DOHH2 (cell line): ENCODE data around the gene MAPK7.

ENCODE experiments used
- H3F3A ChIP-seq: fragments of 200-600 bp; sonication (generic), shearing (Covaris generic); 2 replicates; pipeline ENCODE4 v1.6.0; 2016; ENCODE audit warnings: antibody characterized with exemption, mild to moderate bottlenecking; ENCODE audit not compliant: control insufficient read depth, insufficient read depth
- H3K27ac ChIP-seq: fragments of 200-600 bp; sonication (generic); 2 replicates; pipeline ENCODE4 v1.5.1; 2014; ENCODE audit warnings: low read depth, mild to moderate bottlenecking, low read length, moderate library complexity
- H3K27me3 ChIP-seq: fragments of 200-600 bp; sonication (generic); 2 replicates; pipeline ENCODE4 v1.6.1; 2014; ENCODE audit warnings: mild to moderate bottlenecking, low read length, mixed read lengths; ENCODE audit not compliant: control insufficient read depth
- H3K36me3 ChIP-seq: fragments of 200-600 bp; sonication (generic); 2 replicates; pipeline ENCODE4 v1.6.1; 2014; ENCODE audit warnings: mild to moderate bottlenecking, low read length, moderate library complexity, mixed read lengths; ENCODE audit not compliant: control insufficient read depth
- H3K4me1 ChIP-seq: fragments of 200-600 bp; sonication (generic); 2 replicates; pipeline ENCODE4 v1.6.1; 2014; ENCODE audit warnings: mild to moderate bottlenecking, low read length, mixed read lengths; ENCODE audit not compliant: control insufficient read depth
- H3K4me2 ChIP-seq: fragments of 200-600 bp; sonication (generic); 2 replicates; pipeline ENCODE4 v1.6.0; 2014; ENCODE audit warnings: mild to moderate bottlenecking, low read length, moderate library complexity
- H3K4me3 ChIP-seq: fragments of 200-600 bp; sonication (generic); 2 replicates; pipeline ENCODE4 v1.5.1; 2014; ENCODE audit warnings: mild to moderate bottlenecking, low read length, mixed read lengths
- H3K79me2 ChIP-seq: fragments of 200-600 bp; sonication (generic); 2 replicates; pipeline ENCODE4 v1.6.1; 2014; ENCODE audit warnings: mild to moderate bottlenecking, low read length, mixed read lengths; ENCODE audit not compliant: control insufficient read depth
- H3K9me2 ChIP-seq: fragments of 200-600 bp; sonication (generic); replicated peaks from 2 replicates; pipeline ENCODE4 v1.6.1; 2014; ENCODE audit warnings: mild to moderate bottlenecking, low read length, mixed read lengths; ENCODE audit not compliant: control insufficient read depth
- H3K9me3 ChIP-seq: fragments of 200-600 bp; sonication (generic); 2 replicates; pipeline ENCODE4 v1.6.1; 2014; ENCODE audit warnings: antibody characterized with exemption, low read length, mixed read lengths; ENCODE audit not compliant: control insufficient read depth, insufficient read depth
- H4K20me1 ChIP-seq: fragments of 200-600 bp; sonication (generic); 2 replicates; pipeline ENCODE4 v1.6.0; 2014; ENCODE audit warnings: low read depth, mild to moderate bottlenecking, antibody characterized with exemption, low read length, moderate library complexity; ENCODE audit not compliant: control insufficient read depth, insufficient read depth
- CTCF ChIP-seq: fragments of 200-600 bp; sonication (generic); IDR thresholded peaks from one replicate; pipeline ENCODE4 v1.5.1; 2014; ENCODE audit warnings: antibody characterized with exemption, mild to moderate bottlenecking, low read depth, low read length; ENCODE audit not compliant: poor library complexity, severe bottlenecking
- EZH2phosphoT487 ChIP-seq: fragments of 200-600 bp; sonication (generic); IDR thresholded peaks from 2 replicates; pipeline ENCODE4 v1.6.1; 2017; ENCODE audit warnings: borderline replicate concordance, mild to moderate bottlenecking, antibody characterized with exemption, low read length, moderate library complexity, mixed read lengths

Gene MAPK7

DNA sequence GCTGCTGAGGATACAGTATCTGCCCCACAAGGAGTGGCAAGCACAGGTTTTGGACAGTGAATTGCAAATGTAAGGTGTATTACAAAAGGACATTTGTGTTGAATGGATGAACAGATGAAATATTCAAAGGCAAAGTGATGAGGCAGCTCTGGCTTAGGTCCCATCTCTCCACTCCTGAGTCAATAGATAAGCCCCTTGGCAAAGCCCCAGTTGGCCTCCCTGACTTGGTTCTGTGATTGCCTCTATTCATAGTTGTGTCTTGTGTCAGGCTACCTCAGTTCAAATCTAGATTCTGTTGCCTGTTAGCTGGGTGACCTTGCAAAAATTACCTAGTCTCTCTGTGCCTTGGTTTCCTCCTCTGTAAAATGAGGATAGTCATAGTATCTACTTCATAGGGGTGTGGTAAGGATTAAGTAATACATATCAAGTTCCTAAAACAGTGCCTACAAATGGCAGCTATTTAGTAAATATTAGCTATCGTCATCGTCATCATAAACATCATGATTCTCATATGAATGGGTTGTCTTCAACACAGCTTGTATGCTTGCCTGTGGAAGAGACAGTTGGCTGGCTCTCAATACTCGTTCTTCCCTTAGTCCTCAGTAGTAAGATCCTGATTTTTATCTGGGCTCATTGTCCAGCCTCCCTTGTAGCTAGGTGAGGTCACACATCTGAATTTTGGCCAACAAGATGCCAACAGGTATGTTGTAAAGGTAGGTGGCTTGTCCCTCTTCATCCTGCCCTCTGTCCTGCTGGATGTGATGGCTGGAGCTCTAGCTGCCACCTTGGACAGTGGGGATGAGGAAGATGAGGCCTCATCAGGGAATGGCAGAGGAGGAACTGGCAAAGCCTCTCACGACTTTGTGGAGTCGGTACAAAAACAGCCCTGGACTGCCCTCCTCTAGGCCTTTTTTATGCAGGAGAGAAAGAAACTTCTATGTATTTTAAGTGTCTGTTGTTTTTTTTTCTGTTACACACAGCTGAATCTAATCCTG lies 10.8 kb downstream of the MAPK7 start:
- Histone ChIP-seq H3K4me1 (0 out of 2 replicates have a peak, but pooled peaks cover 3% of the 10 kb centered on the region), H3K27ac (no peak overlapping the region), H4K20me1 (no peaks in the 10 kb centered on the region), H3K4me2 (no peak overlapping the region), H3K36me3 (no peaks in the 10 kb centered on the region), H3K9me3 (no peaks in the 10 kb centered on the region), H3K9me2 (no peaks in the 10 kb centered on the region), H3K4me3 (no peak overlapping the region), H3K79me2 (no peaks in the 10 kb centered on the region), H3F3A (no peaks in the 10 kb centered on the region), H3K27me3 (peaks cover 35% of the 10 kb centered on the region)
- TF ChIP-seq EZH2phosphoT487 (no peak), CTCF (no peak)

GRCh38 chr17:19390951-19391350 lies 12.7 kb downstream of the MAPK7 start:
- TF ChIP-seq EZH2phosphoT487, result no peak
- TF ChIP-seq CTCF, result no peak
- H3K4me1 ChIP-seq, result 0 out of 2 replicates have a peak, but pooled peaks cover 3% of the 10 kb centered on the region
- no peaks in the 10 kb centered on the region for H3K9me2 ChIP-seq
- no peaks in the 10 kb centered on the region for H3K9me3 ChIP-seq
- H3K27ac ChIP-seq, result no peak overlapping the region
- no peaks in the 10 kb centered on the region for H3F3A ChIP-seq
- H4K20me1 ChIP-seq, result no peaks in the 10 kb centered on the region
- peaks cover 44% of the 10 kb centered on the region for H3K27me3 ChIP-seq
- no peak overlapping the region for H3K4me2 ChIP-seq
- no peak overlapping the region for H3K4me3 ChIP-seq
- H3K79me2 ChIP-seq, result no peaks in the 10 kb centered on the region
- H3K36me3 ChIP-seq, result no peaks in the 10 kb centered on the region

- no peaks in the 10 kb centered on the region for H3K9me3 ChIP-seq
- no peak overlapping the region for H3K27ac ChIP-seq
- H3K9me2 ChIP-seq, result no peaks in the 10 kb centered on the region
- H3F3A ChIP-seq, result no peaks in the 10 kb centered on the region
- H3K36me3 ChIP-seq, result no peaks in the 10 kb centered on the region
- H3K4me2 ChIP-seq, result no peak overlapping the region
- H3K4me3 ChIP-seq, result no peak overlapping the region
- no peaks in the 10 kb centered on the region for H4K20me1 ChIP-seq
- H3K4me1 ChIP-seq, result 0 out of 2 replicates have a peak, but pooled peaks cover 3% of the 10 kb centered on the region
- peaks cover 44% of the 10 kb centered on the region for H3K27me3 ChIP-seq
- TF ChIP-seq CTCF (no peak), EZH2phosphoT487 (no peak)
- H3K79me2 ChIP-seq, result no peaks in the 10 kb centered on the region
Measured at GRCh38 chr17:19391432-19391831, 13.1 kb downstream of the MAPK7 start.
